ENCODE results near the gene ZNF221. TPM values are rescaled to one million over a fixed set of nuclear protein-coding genes. Genes with fewer than 3 reads are reported as not detected.

The ZNF221 gene
- total and polyA plus RNA-seq, 10 of the 15 experiments (the other 5 are each of a cell fraction or from before 2014, with no cell fraction given): 0.15 to 1.7 (median 0.45) TPM; not detected in 1

DNA sequence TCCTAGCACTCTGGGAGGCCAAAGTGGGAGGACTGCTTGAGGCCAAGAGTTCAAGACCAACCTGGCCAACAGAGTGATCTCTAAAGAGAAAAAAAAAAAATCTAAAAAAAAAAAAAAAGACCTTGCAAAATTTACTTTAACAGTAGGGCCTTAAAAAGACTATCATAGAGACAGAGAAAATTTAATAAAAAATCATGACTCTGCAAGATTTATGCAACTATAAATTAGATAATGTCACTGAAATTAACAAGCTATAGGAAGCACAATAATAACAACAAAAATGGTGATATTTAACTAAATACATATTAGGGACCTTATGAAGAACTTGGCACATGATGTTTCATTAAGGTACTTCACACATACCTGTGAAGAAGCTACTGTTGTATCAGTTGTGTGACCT, 27.2 kb upstream of the ZNF221 start:
- Histone ChIP-seq H3K27ac (ENCODE audit: control insufficient read depth, insufficient read depth) (no peak overlapping the region), H4K20me1 (ENCODE audit: control insufficient read depth, insufficient read depth) (no peaks in the 10 kb centered on the region), H3K79me2 (ENCODE audit: control insufficient read depth, insufficient read depth, low read length) (no peaks in the 10 kb centered on the region), H2AFZ (ENCODE audit: control insufficient read depth, low read depth, low read length) (no peak overlapping the region), H3K36me3 (ENCODE audit: control insufficient read depth in 2 of 2, insufficient read depth in 2 of 2, low read length in 1 of 2) (peaks cover 2 to 30% of the 10 kb centered on the region in 2 experiments), H3K4me1 (ENCODE audit: control insufficient read depth, insufficient read depth, low read length) (no peaks in the 10 kb centered on the region), H3K27me3 (replicated peaks in 1 of 2; ENCODE audit: control insufficient read depth in 2 of 2, insufficient read depth in 2 of 2, low read length in 1 of 2) (no peaks in the 10 kb centered on the region), H3K4me2 (ENCODE audit: control insufficient read depth, insufficient read depth) (no peak overlapping the region), H3K9me3 (replicated peaks; ENCODE audit: control insufficient read depth, insufficient read depth, low read length) (peaks cover 2% of the 10 kb centered on the region; the same call in 2 of the 3 replicates), H3K9ac (ENCODE audit: control insufficient read depth, insufficient read depth, low read length) (no peak overlapping the region), H3K4me3 (no peak overlapping the region)
- DNase-seq (ENCODE audit: low read depth, low spot score): no peak
- BruUV-seq (replicated peaks): no TSS peak
- FAIRE-seq: no peak
- no peak for ATAC-seq
- ChIA-PET SMC1A (ENCODE audit: uncharacterized antibody, unreplicated experiment) (interaction anchor here (0.7 kb wide), 1 partner anchor 27 kb away, joined by 3 read pairs; no protein-coding TSS in a partner anchor), RAD21 (ENCODE audit: unreplicated experiment) (interaction anchor here (0.9 kb wide), 1 partner anchor 12 kb away, joined by 3 read pairs; the partner anchor contains the start of gene ZNF45), POLR2A (interaction anchor here (0.6 to 0.7 kb wide), 2 partner anchors 23 to 25 kb away, joined by 3 to 5 read pairs; no protein-coding TSS in a partner anchor), CTCF (interaction anchor here (0.6 to 0.9 kb wide), 2 partner anchors 11 to 81 kb away, joined by 3 to 4 read pairs; no protein-coding TSS in a partner anchor)
- intact Hi-C loops (cut with micrococcal nuclease; ENCODE audit: unreplicated experiment): no loop called here
- in situ Hi-C loops (cut with MboI): no loop called here
- TF ChIP-seq IKZF1 (conservative IDR thresholded peaks at IDR 0.05) (no peak), RB1 (IDR thresholded peaks at IDR 0.05; ENCODE audit: borderline replicate concordance) (no peak), SRF (IDR thresholded peaks at IDR 0.05; ENCODE audit: low read depth in 2 of 2, low read length in 2 of 2) (no peak), MEF2B (IDR thresholded peaks at IDR 0.05; ENCODE audit: partially characterized antibody, poor library complexity, severe bottlenecking) (no peak), MYB (IDR thresholded peaks at IDR 0.05; ENCODE audit: borderline replicate concordance, low read depth, low read length) (no peak), RUNX3 (IDR thresholded peaks at IDR 0.05; ENCODE audit: low read length) (no peak), ZBTB4 (CRISPR knock-in tag; IDR thresholded peaks at IDR 0.05) (no peak), MXI1 (IDR thresholded peaks at IDR 0.05; ENCODE audit: low read depth, low read length) (no peak), BCL11A (IDR thresholded peaks at IDR 0.05; ENCODE audit: low read depth, low read length) (no peak), CHD2 (IDR thresholded peaks at IDR 0.05; ENCODE audit: borderline replicate concordance, low read depth, low read length) (no peak), BACH1 (IDR thresholded peaks at IDR 0.05; ENCODE audit: borderline replicate concordance) (no peak)
- TF ChIP-seq, protein P1, sequence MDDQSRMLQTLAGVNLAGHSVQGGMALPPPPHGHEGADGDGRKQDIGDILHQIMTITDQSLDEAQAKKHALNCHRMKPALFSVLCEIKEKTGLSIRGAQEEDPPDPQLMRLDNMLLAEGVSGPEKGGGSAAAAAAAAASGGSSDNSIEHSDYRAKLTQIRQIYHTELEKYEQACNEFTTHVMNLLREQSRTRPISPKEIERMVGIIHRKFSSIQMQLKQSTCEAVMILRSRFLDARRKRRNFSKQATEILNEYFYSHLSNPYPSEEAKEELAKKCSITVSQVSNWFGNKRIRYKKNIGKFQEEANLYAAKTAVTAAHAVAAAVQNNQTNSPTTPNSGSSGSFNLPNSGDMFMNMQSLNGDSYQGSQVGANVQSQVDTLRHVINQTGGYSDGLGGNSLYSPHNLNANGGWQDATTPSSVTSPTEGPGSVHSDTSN (IDR thresholded peaks at IDR 0.05; ENCODE audit: insufficient replicate concordance, low read depth, low read length): no peak
- TF ChIP-seq, protein P2, sequence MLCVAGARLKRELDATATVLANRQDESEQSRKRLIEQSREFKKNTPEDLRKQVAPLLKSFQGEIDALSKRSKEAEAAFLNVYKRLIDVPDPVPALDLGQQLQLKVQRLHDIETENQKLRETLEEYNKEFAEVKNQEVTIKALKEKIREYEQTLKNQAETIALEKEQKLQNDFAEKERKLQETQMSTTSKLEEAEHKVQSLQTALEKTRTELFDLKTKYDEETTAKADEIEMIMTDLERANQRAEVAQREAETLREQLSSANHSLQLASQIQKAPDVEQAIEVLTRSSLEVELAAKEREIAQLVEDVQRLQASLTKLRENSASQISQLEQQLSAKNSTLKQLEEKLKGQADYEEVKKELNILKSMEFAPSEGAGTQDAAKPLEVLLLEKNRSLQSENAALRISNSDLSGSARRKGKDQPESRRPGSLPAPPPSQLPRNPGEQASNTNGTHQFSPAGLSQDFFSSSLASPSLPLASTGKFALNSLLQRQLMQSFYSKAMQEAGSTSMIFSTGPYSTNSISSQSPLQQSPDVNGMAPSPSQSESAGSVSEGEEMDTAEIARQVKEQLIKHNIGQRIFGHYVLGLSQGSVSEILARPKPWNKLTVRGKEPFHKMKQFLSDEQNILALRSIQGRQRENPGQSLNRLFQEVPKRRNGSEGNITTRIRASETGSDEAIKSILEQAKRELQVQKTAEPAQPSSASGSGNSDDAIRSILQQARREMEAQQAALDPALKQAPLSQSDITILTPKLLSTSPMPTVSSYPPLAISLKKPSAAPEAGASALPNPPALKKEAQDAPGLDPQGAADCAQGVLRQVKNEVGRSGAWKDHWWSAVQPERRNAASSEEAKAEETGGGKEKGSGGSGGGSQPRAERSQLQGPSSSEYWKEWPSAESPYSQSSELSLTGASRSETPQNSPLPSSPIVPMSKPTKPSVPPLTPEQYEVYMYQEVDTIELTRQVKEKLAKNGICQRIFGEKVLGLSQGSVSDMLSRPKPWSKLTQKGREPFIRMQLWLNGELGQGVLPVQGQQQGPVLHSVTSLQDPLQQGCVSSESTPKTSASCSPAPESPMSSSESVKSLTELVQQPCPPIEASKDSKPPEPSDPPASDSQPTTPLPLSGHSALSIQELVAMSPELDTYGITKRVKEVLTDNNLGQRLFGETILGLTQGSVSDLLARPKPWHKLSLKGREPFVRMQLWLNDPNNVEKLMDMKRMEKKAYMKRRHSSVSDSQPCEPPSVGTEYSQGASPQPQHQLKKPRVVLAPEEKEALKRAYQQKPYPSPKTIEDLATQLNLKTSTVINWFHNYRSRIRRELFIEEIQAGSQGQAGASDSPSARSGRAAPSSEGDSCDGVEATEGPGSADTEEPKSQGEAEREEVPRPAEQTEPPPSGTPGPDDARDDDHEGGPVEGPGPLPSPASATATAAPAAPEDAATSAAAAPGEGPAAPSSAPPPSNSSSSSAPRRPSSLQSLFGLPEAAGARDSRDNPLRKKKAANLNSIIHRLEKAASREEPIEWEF (IDR thresholded peaks at IDR 0.05; ENCODE audit: insufficient replicate concordance, low read depth, low read length): no peak

All from GM12878 (cell line).